Liver (tissue), 9 donors: ENCODE results near the gene SLC27A4. TPM values are rescaled to one million over a fixed set of nuclear protein-coding genes. Genes with fewer than 3 reads are reported as not detected.

Experiments
- DNase-seq: peaks from one replicate; pipeline ENCODE4 v3.0.0-alpha.2; 2017; ENCODE audit warnings: low spot score
- H3K27ac ChIP-seq, 2 donors: one replicate each; pipeline ENCODE4 v1.7.0; 2013; ENCODE audit warnings: inconsistent platforms in 2 of 2, low read length in 2 of 2, control low read depth in 1 of 2, low read depth in 1 of 2, mild to moderate bottlenecking in 1 of 2
- H3K27me3 ChIP-seq, 4 donors: one replicate each; pipeline versions ENCODE4 v1.6.1 to v1.7.0; 2013; ENCODE audit warnings: low read length in 3 of 4, inconsistent platforms in 1 of 4, mild to moderate bottlenecking in 1 of 4, moderate library complexity in 1 of 4; ENCODE audit not compliant: control insufficient read depth in 4 of 4, insufficient read depth in 4 of 4
- H3K36me3 ChIP-seq, 4 donors: one replicate each; pipeline versions ENCODE4 v1.6.1 to v1.7.0; 2013; ENCODE audit warnings: low read length in 3 of 4, mild to moderate bottlenecking in 3 of 4, low read depth in 1 of 4, moderate library complexity in 1 of 4; ENCODE audit not compliant: control insufficient read depth in 4 of 4, insufficient read depth in 3 of 4
- H3K4me1 ChIP-seq, 4 donors: one replicate each; pipeline versions ENCODE4 v1.6.1 to v1.7.0; 2013; ENCODE audit warnings: low read length in 3 of 4, mild to moderate bottlenecking in 3 of 4, moderate library complexity in 1 of 4; ENCODE audit not compliant: control insufficient read depth in 4 of 4, insufficient read depth in 4 of 4
- H3K4me3 ChIP-seq, 3 donors: one replicate each; pipeline versions ENCODE4 v1.6.1 to v1.7.0; 2013; ENCODE audit warnings: low read length in 3 of 3, control low read depth in 1 of 3, low read depth in 1 of 3, mild to moderate bottlenecking in 1 of 3
- H3K9ac ChIP-seq, 2 donors: one replicate each; pipeline ENCODE4 v1.7.0; 2013; ENCODE audit warnings: low read length in 2 of 2, mild to moderate bottlenecking in 2 of 2, moderate library complexity in 2 of 2, control low read depth in 1 of 2, low read depth in 1 of 2
- H3K9me3 ChIP-seq, 4 donors: one replicate each; pipeline versions ENCODE4 v1.6.1 to v1.7.0; 2013; ENCODE audit warnings: low read length in 3 of 4; ENCODE audit not compliant: control insufficient read depth in 4 of 4
- ATF3 ChIP-seq: IDR thresholded peaks from 2 replicates; pipeline ENCODE4 v1.6.1; 2016; ENCODE audit warnings: antibody characterized with exemption
- CTCF ChIP-seq: fragments of 150-350 bp; IDR thresholded peaks from 2 replicates; pipeline ENCODE4 v1.5.1; 2017; ENCODE audit warnings: improper control_type of control experiment, low read depth, low read length; ENCODE audit not compliant: missing input control
- EGR1 ChIP-seq, 2 donors: IDR thresholded peaks; 2 replicates each; pipeline ENCODE4 v1.6.1; 2016 to 2018; ENCODE audit warnings: antibody characterized with exemption in 2 of 2, low read depth in 2 of 2
- FOXA1 ChIP-seq: IDR thresholded peaks from 2 replicates; pipeline ENCODE4 v1.6.1; 2016; ENCODE audit warnings: antibody characterized with exemption
- FOXA2 ChIP-seq: IDR thresholded peaks from 2 replicates; pipeline ENCODE4 v1.6.1; 2016; ENCODE audit warnings: antibody characterized with exemption
- GABPA ChIP-seq, 2 donors: IDR thresholded peaks in 1 of 2; conservative IDR thresholded peaks in 1 of 2; 2 replicates each; pipeline ENCODE4 v1.6.1; 2016; ENCODE audit warnings: antibody characterized with exemption in 2 of 2, mild to moderate bottlenecking in 1 of 2, moderate library complexity in 1 of 2
- HNF4G ChIP-seq: IDR thresholded peaks from 2 replicates; pipeline ENCODE4 v1.6.1; 2016; ENCODE audit warnings: antibody characterized with exemption
- JUND ChIP-seq, 2 donors: IDR thresholded peaks; 2 replicates each; pipeline ENCODE4 v1.6.1; 2016; ENCODE audit warnings: antibody characterized with exemption in 2 of 2
- NR2F2 ChIP-seq: IDR thresholded peaks from 2 replicates; pipeline ENCODE4 v1.6.1; 2016; ENCODE audit warnings: antibody characterized with exemption
- RAD21 ChIP-seq, 2 donors: IDR thresholded peaks; 2 replicates each; pipeline ENCODE4 v1.6.1; 2016; ENCODE audit warnings: antibody characterized with exemption in 2 of 2, mild to moderate bottlenecking in 2 of 2
- RXRA ChIP-seq, 2 donors: IDR thresholded peaks; 2 replicates each; pipeline ENCODE4 v1.6.1; 2017 to 2018; ENCODE audit warnings: antibody characterized with exemption in 2 of 2, mild to moderate bottlenecking in 1 of 2
- SP1 ChIP-seq: IDR thresholded peaks from 2 replicates; pipeline ENCODE4 v1.6.1; 2018; ENCODE audit warnings: antibody characterized with exemption, mild to moderate bottlenecking
- TAF1 ChIP-seq: conservative IDR thresholded peaks from 2 replicates; pipeline ENCODE4 v1.6.1; 2016; ENCODE audit warnings: antibody characterized with exemption, mild to moderate bottlenecking
- YY1 ChIP-seq: IDR thresholded peaks from 2 replicates; pipeline ENCODE4 v1.6.1; 2016; ENCODE audit warnings: antibody characterized with exemption, mild to moderate bottlenecking
- WGBS: extraction: QIAGEN DNeasy Blood & Tissue Kit; methylation state at CpG from one replicate; pipeline ENCODE4 v1.1.7; 2013; 5-methylcytosine and 5-hydroxymethylcytosine counted together
- polyA plus RNA-seq, 2 donors: library from polyadenylated mRNA; stranded (reverse) in 1 of 2; unstranded in 1 of 2; fragments of 200-250 nt in 1 of 2; fragments of >200 nt in 1 of 2; fragmentation: Nextera tagmentation in 1 of 2; extraction: Ambion mirVana in 1 of 2; gene quantifications; one replicate each; pipeline versions ENCODE4 v1.2.1 to v1.2.3, GENCODE V29; 2013 to 2015
- total RNA-seq, 2 donors: library from RNA; depleted of rRNA; stranded (reverse); fragments of >200 nt; gene quantifications; one replicate each; pipeline ENCODE4 v1.2.3, GENCODE V29; 2014
- TF ChIP-seq, protein P1 (sequence below): IDR thresholded peaks from 2 replicates; pipeline ENCODE4 v1.6.1; 2016; ENCODE audit warnings: antibody characterized with exemption, mild to moderate bottlenecking
- TF ChIP-seq, protein P2 (sequence below): IDR thresholded peaks from 2 replicates; pipeline ENCODE4 v1.6.1; 2016; ENCODE audit warnings: antibody characterized with exemption
- TF ChIP-seq, protein P3 (sequence below): IDR thresholded peaks from 2 replicates; pipeline ENCODE4 v1.6.1; 2016; ENCODE audit warnings: antibody characterized with exemption
- donor health status: healthy.
- donor health status: healthy.
- donor health status: healthy.
- donor health status: healthy.
- donor health status: healthy.

The SLC27A4 gene
- total and polyA plus RNA-seq, 4 donors: 5.9 to 36.4 (median 14.7) TPM

DNA sequence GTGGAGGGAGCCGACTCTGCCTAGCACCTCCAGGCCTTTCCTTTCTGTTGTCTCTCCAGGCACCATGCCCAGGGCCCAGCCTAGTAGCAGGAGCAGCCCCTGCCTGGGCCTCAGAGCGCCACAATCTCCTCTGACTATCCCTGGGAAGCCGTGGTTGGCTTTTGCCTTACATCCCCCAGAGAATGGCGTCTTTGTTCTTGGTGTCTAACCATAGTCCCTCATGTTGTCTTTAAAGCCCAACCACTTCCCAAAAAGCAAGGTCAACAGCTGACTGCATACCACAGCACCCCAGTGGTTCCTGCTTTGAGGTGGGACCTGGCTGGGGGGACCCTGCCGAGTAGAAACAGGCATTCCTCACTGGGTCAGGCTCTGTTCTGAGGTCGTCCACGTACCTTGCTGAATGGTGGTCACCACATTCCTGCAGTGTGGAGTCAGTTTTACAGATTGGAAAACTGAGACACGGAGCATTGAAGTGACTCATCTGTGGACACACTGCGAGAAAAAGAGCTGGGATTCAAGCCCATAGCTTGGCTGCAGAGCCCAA, 66.6 kb downstream of the SLC27A4 start:
- Histone ChIP-seq H3K9ac (no peak overlapping the region), H3K9me3 (no peaks in the 10 kb centered on the region), H3K4me1 (no peaks in the 10 kb centered on the region), H3K4me3 (no peak overlapping the region), H3K27me3 (peaks cover 0 to 6% (median under 1%) of the 10 kb centered on the region in 4 donors), H3K27ac (no peak overlapping the region), H3K36me3 (no peaks in the 10 kb centered on the region)
- WGBS: 80% methylated on average over 9 of the region's 9 CpGs
- TF ChIP-seq TAF1 (no peak), ATF3 (no peak), CTCF (no peak), NR2F2 (no peak), SP1 (no peak), FOXA2 (no peak), RAD21 (IDR thresholded peaks at IDR 0.05) (no peak), FOXA1 (no peak), HNF4G (no peak), GABPA (IDR thresholded peaks at IDR 0.05 in 1 of 2, conservative IDR thresholded peaks at IDR 0.05 in 1 of 2) (no peak), YY1 (no peak), JUND (IDR thresholded peaks at IDR 0.05) (no peak), RXRA (IDR thresholded peaks at IDR 0.05) (no peak), EGR1 (IDR thresholded peaks at IDR 0.05; ENCODE audit: low read depth in 2 of 2) (no peak)
- TF ChIP-seq, protein P1, sequence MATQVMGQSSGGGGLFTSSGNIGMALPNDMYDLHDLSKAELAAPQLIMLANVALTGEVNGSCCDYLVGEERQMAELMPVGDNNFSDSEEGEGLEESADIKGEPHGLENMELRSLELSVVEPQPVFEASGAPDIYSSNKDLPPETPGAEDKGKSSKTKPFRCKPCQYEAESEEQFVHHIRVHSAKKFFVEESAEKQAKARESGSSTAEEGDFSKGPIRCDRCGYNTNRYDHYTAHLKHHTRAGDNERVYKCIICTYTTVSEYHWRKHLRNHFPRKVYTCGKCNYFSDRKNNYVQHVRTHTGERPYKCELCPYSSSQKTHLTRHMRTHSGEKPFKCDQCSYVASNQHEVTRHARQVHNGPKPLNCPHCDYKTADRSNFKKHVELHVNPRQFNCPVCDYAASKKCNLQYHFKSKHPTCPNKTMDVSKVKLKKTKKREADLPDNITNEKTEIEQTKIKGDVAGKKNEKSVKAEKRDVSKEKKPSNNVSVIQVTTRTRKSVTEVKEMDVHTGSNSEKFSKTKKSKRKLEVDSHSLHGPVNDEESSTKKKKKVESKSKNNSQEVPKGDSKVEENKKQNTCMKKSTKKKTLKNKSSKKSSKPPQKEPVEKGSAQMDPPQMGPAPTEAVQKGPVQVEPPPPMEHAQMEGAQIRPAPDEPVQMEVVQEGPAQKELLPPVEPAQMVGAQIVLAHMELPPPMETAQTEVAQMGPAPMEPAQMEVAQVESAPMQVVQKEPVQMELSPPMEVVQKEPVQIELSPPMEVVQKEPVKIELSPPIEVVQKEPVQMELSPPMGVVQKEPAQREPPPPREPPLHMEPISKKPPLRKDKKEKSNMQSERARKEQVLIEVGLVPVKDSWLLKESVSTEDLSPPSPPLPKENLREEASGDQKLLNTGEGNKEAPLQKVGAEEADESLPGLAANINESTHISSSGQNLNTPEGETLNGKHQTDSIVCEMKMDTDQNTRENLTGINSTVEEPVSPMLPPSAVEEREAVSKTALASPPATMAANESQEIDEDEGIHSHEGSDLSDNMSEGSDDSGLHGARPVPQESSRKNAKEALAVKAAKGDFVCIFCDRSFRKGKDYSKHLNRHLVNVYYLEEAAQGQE: no peak
- TF ChIP-seq, protein P2, sequence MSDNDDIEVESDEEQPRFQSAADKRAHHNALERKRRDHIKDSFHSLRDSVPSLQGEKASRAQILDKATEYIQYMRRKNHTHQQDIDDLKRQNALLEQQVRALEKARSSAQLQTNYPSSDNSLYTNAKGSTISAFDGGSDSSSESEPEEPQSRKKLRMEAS: no peak
- TF ChIP-seq, protein P3, sequence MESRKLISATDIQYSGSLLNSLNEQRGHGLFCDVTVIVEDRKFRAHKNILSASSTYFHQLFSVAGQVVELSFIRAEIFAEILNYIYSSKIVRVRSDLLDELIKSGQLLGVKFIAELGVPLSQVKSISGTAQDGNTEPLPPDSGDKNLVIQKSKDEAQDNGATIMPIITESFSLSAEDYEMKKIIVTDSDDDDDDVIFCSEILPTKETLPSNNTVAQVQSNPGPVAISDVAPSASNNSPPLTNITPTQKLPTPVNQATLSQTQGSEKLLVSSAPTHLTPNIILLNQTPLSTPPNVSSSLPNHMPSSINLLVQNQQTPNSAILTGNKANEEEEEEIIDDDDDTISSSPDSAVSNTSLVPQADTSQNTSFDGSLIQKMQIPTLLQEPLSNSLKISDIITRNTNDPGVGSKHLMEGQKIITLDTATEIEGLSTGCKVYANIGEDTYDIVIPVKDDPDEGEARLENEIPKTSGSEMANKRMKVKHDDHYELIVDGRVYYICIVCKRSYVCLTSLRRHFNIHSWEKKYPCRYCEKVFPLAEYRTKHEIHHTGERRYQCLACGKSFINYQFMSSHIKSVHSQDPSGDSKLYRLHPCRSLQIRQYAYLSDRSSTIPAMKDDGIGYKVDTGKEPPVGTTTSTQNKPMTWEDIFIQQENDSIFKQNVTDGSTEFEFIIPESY: no peak
- DNase-seq: no peak
